ENCODE measurements around the gene UBAP1L. TPM values are rescaled to one million over a fixed set of nuclear protein-coding genes. Genes with fewer than 3 reads are reported as not detected.

Gene UBAP1L
- total RNA-seq, 1 donor from 2014 or later = 9.6 TPM

GRCh38 chr15:65042776-65043327 lies 72.1 kb downstream of the UBAP1L start:
- TF ChIP-seq CTCF (IDR thresholded peaks at IDR 0.05) = no peak
- ChIA-PET CTCF (interaction anchor here (0.9 kb wide), 1 partner anchor 12 kb away, joined by 3 read pairs; no protein-coding TSS in a partner anchor), POLR2A (interaction anchor here (1.5 kb wide), 1 partner anchor 9 kb away, joined by 4 read pairs; no protein-coding TSS in a partner anchor)
- Mint-ChIP-seq H3K27me3 (peaks cover 6% of the 10 kb centered on the region), H3K36me3 (ENCODE audit: low read depth) (no peaks in the 10 kb centered on the region), H3K4me3 (no peak overlapping the region), H3K9me3 (no peaks in the 10 kb centered on the region), H3K27ac (no peak overlapping the region), H3K4me1 (no peaks in the 10 kb centered on the region)
- DNase-seq = no peak
- no peak for ATAC-seq (ENCODE audit: low read depth)
- intact Hi-C loops (cut with micrococcal nuclease) = no loop called here

Other genes with a start within 250 kb of the UBAP1L start
- 3.7 and 3.9 TPM in 2 replicates for gene ANKDD1A, start 203.3 kb downstream of the UBAP1L start, total RNA-seq
- 74.7 and 75.7 TPM in 2 replicates for gene SPG21, start 125.3 kb downstream of the UBAP1L start, total RNA-seq
- gene MTFMT, start 85.6 kb downstream of the UBAP1L start, total RNA-seq = 9.8 and 13.5 TPM in 2 replicates
- not detected in 2 replicates for gene SLC51B, start 69.8 kb downstream of the UBAP1L start, total RNA-seq
- not detected in 2 replicates for gene RASL12, start 47.2 kb downstream of the UBAP1L start, total RNA-seq
- gene KBTBD13, start 38.5 kb downstream of the UBAP1L start, total RNA-seq = not detected in 2 replicates
- 29.3 and 30.7 TPM in 2 replicates for gene PDCD7, start 18.6 kb upstream of the UBAP1L start, total RNA-seq
- gene CLPX, start 70.1 kb upstream of the UBAP1L start, total RNA-seq = 52.2 and 53.5 TPM in 2 replicates
- gene CILP, start 96.3 kb upstream of the UBAP1L start, total RNA-seq = 0.10 and 0.18 TPM in 2 replicates
- 11.2 and 11.5 TPM in 2 replicates for gene PARP16, start 171.7 kb upstream of the UBAP1L start, total RNA-seq
- gene RNU5A-1, start 180.9 kb upstream of the UBAP1L start, total RNA-seq = not detected in 2 replicates
- 32.5 TPM in 1 of 2 replicates, not detected in the other for gene RNU5B-1, start 189.5 kb upstream of the UBAP1L start, total RNA-seq